Inferior parietal cortex (tissue), 1 donor: ENCODE data around the gene PSME4.
"Not testable (repeated sequence)": the region's sequence is repeated elsewhere in the genome, so short reads cannot be mapped to it uniquely, and the experiment has no call there.

Experiments used
- DNase-seq: peaks from one replicate; pipeline ENCODE4 v3.0.0-alpha.2; 2016; ENCODE audit errors: extremely low spot score

Gene PSME4

DNA sequence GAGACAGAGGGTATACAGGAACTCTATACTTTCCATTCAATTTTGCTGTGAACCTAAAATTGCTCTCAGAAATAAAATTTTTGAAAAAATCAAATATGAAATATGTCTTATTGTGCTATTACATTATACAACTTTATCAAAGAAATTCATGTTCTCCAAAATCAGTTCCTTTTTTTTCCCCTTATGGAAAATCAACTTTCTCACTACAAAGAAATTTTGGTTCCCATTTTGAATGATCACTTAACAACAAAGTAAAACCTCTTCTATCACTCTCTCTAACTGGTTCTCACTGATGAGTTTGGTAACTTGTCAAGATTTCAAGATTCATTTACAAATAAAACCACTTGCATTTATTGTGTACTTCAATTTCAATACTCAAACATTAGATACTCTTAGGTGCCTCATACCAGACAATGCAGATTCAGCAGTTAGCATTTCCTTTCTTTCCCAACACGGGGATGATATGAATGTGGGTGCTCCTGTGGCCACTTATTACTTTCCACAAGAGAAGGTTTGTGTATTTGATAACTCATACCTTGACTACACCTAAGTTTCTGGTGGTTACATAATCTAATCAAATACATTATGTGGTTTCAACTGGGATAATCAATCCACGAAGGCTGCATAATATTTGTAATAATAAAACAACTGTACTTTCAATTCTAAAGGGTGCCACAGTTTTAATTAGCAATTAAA, 6.4 kb downstream of the PSME4 start:
- DNase-seq: no peak

DNA sequence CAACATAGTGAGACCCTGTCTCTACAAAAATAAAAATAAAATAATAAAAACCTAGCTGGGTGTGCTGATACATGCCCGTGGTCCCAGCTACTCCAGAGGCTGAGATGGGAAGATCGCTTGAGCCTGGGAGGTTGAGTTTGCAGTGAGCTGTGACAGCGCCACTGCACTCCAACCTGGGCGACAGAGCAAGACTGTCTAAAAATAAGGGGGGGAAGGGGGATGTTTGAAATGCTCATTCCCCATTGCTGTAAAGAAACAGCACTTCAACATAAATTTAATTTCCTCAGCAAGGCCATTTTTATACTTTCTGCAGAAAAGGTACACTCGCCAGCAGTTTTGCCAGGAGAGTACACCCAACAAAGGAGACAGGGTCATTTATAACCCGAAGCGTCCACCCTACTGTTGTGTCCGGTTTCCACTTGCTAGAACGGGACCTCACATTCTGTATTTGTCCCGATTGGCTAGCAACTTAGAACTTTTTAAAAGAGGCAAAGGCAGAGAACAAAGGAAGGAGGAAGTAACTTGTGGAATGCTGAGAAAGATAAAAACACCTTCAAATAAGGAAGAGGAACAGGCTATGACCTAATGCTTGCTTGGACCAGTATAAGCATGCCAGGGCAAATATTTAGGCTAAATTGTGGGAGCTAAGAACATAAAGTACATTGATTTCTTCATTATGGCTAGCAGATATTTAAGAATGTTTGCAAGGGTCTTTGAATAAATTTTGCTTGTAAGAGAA, 9.1 kb downstream of the PSME4 start:
- not testable (repeated sequence) for DNase-seq

DNA sequence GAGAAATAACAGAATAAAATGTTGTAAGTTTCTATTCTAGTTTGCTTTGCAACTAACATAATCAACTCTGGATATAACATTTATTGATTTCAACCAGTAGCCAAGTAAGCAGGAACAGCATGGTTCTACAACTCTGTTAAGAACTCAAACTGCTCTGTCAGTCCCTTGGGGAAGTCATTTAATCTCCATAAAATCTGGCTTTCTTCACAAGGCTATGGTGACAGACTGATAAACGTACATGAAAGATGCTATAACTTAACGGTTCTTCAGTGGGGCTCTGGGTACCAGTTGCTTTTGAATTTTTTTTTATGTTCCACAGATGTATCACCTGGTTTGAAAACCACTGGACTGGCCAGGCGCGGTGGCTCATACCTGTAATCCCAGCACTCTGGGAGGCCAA, 10.3 kb downstream of the PSME4 start:
- no peak for DNase-seq

DNA sequence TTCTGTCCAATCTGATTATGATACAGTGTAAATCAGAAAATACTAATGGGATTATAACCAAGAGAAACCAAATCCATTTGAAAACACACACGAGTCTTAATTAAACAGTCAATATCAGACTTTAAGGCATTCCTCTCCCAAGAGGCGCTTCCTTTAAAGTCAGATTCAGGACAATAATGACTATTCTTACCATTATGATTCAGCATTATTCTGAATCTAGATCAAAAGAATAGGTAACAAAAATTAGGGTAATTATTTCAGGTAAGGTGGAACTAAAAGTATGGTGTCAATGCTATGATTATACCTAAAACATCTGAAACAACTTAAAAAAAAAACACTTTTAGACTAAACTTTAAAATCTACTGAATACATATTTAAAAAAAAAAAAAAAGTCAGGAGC, 12.3 kb downstream of the PSME4 start:
- DNase-seq: no peak

DNA sequence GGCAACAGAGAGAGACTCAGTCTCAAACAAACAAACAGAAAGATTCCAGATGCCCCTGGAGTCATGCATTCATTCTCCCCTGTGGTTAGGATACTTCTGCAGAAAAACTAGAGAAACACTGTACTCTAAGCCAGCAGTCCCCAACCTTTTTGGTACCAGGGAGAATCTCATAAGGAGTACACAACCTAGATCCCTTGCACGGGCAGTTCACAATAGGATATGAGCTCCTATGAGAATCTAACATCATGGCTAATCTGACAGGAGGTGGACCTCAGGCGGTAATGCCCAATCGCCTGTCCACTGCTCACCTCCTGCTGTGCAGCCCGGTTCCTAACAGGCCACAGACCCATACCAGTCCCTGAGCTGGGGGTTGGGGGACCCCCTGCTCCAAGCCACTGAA, 18.3 kb downstream of the PSME4 start:
- DNase-seq: no peak

DNA sequence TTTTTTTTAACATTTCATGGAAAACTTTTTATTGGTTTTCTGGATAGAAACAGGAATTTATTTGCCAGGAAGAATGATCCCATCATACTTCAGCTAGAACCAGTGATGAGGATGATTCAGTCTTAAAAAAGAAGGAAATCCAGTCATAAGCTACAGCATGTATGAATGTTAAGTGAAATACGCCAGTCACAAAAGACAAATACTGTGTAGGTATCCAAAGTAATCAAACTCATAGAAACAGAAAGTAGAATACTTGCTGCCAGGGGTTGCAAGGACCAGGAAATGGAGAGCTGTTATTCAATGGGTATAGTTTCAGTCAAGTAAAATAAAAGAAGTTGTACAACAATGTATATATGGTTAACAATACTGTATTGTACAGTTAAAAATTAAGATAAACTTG, 21.3 kb downstream of the PSME4 start:
- no peak for DNase-seq

DNA sequence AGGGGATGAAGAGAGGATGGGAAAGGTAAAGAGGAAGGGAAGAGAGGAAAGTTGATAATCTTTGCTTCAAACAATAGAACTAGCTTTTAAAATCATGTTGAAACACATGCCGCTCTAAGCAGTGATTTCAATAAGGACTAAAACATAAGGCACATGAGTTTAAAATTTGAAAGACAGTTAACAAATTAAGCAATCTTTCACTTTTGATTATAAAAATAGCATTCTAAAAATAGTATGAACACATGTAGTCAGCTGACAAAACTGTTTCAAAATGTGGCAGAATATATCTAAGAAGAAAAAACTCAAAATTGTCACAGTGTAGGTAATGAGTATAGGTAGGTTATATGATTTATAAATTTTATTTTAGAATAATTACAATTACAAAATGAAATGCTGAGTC, 25.3 kb downstream of the PSME4 start:
- DNase-seq: no peak

DNA sequence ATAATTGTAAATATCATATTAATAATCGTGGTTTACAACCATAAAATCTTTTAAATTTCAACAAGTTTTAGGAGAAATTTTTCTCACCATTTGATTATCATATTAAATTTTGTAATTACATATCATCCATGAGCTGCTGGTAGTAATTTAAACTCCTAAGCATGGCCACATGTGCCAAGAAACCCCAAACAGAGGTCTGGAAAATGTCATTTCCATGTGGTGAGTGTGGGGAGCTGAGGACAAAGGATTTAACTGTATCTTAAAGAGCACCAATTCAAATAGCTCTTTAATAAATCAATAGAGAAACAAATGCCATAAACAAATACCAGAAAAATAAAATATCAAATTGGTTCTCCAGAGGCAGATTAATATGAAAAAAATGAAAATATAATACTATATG, 26.3 kb downstream of the PSME4 start:
- DNase-seq: no peak

DNA sequence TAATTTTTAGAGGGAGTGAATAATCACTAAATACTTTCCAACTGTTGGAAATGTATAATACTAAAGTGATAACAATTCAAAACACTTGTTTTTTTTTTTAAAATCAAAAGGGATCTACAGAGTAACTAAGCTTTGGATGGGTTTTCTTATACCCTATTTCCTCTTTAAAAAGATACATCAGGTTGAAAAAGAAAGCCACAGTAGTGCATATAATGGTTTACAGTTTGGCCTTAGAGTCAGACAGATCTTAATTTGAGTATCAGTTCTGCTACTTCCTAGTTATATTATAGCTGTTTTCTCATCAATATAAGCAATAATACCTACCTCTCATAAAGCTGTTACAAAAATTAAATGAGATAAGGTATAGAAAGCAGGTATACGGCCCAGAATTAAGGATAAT, 28.5 kb downstream of the PSME4 start:
- no peak for DNase-seq

DNA sequence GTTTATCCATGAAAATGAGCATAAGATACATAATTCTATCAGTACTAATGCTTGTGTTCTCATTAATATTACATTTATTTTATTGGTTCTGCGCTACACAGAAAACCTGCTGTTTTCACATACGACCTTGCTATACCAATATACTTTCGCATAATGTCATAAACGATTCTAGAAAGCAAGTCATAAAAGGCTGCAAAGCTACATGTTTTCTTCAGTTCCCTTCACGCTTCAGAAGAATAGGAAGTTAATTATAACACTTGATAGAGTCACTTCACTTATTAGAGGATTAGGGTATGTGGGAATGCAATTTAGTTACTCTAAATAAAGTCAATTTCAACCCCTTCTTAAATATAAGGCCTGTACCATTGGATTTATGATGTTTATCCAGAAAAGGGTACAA, 29.0 kb downstream of the PSME4 start:
- DNase-seq: no peak

DNA sequence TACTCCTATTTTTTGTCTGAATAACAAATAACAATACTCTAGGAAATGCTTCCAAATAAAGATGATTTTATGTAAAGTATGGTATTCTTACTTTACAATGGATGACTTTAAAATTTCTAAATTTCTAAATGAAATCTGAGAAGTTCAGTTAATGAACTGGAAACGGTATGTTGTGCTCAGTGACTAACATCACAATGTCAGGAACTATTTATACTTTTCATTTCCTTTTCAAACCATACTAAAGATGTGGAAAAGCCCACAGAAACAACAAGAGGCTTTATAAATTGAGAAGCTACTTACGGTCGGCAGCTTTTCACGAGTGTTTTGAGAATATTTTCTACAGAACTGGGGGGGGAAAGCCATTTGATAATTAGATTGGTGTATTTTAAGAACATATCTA, 31.1 kb downstream of the PSME4 start:
- no peak for DNase-seq

DNA sequence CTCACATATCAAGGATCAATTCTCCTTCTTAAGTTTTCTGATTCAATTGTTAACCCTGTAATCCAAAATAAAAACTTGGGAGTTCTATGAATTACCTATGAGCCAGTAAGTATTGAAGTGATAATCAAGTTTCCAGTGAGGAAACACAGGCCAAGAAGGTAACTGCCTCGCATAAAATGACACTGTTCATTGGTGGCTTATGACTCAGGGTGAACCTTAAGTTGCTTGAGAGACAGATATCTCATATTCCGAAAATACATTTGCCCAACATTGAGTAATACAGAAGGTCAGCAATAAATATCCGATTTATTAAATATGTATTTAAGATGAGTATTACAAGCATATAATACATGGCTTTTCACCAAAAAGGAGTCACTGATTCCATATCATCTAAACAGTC, 31.9 kb downstream of the PSME4 start:
- no peak for DNase-seq

DNA sequence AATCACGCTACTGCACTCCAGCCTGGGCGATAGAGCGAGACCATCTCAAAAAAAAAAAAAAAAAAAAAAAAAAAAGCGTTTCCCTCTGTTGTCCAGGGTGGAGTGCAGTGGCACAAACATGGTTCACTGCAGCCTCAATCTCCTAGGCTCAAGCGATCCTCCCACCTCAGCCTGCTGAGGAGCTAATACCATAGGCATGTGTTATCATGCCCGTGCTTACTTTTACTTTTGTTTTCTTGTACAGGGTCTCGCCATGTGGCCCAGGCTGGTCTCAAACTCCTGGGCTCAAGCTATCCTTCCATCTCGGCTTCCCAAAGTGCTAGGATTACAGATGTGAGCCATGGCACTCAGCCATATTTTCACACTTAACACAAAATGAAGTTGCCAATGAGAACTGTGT, 37.5 kb downstream of the PSME4 start:
- DNase-seq: no peak

DNA sequence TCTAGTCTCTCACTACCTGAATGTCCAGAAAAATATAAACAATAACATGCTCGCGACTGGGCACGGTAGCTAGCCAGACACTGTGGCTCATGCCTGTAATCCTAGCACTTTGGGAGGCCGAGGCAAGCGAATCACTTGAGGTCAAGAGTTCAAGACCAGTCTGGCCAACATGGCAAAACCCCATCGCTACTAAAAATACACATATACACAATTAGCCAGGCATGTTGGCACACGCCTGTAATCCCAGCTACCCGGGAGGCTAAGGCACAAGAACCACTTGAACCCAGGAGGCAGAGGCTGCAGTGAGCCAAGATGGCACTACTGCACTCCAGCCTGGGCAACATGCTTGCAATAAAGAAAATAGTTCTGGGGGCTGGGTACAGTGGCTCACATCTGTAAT, 44.5 kb downstream of the PSME4 start:
- not testable (repeated sequence) for DNase-seq

DNA sequence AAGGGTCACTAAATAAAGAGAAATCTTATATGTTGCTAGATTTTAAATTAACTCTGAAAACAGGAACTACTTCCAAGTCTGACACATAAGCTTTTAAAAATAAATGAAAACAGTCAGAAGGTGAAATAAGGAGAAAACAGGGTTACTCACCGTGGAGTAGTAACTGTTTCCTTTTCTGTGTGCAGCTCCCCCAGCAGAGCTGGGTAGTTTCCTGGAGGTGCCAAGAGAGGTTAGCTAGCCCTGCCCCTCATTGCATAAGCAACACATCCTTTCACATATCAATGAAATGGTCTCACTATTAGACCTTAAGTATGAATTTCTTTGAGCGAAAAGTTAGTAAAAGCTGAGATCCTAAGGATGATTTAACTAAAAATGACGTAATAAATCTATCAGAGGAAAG, 57.1 kb downstream of the PSME4 start:
- no peak for DNase-seq

DNA sequence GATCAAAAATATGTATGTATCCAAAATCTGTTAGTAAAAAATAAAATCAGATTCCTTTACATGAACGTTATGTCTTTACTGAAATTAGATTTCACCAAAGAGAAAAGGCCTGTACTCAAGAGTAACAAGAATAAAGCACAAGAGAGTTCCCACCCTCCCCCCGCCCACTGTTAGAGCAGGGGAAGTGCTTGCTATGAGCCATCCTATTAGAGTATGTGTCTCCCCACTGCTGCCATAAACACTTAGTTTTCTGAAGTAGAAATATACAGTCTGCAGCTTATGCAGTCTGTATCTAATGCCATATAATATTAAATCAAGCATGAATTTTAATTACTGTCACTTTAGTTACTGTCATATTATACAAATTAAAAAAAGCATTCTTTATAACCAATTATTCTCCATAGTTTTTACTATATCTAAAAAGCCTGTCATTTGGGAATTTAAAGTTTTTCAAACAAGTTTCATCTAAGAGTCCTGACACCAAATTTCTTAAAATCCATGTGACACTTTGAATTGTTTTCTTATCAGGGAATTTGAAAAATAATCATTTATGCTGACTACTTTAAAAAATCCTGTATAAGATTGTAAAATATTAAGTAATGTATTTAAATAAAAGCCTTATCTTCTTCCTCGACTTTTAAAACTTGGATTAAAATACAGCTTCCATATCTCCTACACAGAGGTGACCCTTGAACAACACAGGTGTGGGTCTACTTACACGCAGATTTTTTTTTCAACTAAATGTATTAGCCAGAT, 59.2 kb downstream of the PSME4 start:
- DNase-seq: no peak

DNA sequence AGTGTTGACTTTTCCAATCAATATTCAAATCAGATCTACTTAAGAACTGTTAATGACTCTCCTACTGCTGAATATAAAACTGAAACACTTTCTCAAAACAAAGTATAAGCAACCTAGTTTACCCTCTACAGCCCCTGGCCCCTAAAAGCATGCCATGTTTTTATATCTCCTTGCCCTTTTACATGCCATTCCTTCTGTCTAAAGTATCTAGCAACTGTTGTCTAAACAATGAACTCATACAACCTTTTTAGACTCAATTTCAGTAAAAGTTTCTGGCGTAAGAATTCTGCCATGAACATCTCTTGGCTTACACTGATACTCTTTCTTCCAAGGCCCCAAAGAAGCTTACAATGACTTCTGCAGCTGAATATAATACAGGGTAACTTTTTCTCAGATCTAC, 63.2 kb downstream of the PSME4 start:
- no peak for DNase-seq

DNA sequence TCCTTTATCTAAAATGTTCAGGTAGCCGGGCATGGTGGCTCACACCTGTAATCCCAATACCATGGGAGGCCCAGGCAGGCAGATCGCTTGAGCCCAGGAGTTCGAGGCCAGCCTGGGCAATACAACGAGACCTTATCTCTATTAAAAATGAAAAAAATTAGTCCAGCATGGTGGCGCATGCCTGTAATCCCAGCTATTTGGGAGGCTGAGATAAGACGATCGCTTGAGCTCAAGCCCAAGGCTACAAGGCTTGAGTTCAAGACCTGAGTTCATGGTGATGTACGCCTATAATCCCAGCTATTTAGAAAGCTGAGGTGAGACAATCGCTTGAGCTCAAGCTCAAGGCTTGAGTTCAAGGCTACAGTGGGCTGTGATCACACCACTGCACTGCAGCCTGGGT, 65.4 kb downstream of the PSME4 start:
- no peak for DNase-seq

DNA sequence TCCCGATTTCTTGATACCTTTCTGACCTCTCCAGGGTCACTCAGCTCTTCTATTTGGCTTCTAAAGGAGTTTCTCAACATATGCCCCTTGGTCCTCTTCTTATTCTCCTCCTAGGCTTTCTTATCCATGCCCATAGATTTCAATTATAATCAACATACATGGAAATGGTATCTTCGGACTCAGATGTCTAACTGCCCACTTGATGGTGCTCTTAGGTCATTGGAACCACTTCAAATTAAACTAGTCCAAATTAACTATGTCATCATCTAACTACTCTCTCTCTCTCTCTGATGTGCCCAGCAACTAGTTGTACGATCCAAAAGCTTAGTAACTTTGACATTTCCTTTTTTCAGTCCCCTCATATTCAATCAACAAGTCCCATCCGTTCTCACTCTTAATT, 67.8 kb downstream of the PSME4 start:
- no peak for DNase-seq

DNA sequence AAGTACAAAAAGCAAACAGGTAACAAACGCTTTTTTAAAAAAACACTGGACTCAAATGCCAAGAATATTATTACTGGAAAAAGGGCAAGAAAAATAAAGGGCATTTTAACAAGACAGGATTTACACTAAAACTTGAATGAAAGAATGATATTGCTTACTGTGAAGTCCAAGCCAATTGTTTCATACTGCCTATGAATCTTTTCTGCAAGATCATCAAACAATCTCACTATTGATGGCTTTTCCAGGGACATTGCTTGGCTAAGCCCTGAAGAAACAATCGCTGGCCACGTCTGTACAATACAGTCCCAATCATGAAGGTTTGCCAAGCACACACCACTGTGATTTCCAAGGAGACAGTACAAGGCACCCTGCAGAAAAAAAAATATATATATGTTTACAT, 69.6 kb downstream of the PSME4 start:
- DNase-seq: no peak

DNA sequence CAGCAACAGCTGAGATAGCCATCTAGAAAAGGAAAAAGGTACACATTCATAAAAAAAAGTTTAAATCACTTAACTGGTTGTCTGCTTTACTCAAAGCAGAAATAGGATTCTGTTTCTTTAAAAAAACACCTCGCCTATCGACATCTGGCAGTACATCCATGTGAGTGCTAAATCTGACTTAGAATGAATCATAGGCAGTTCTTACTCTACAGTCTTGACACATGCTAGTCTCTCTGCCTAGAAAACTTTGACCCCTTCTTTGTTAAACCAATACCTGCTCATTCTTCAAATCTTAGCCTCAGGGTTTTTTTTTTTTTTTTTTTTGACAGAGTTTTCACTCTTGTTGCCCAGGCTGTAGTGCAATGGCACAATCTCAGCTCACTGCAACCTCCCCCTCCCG, 73.9 kb downstream of the PSME4 start:
- DNase-seq: peak; percentile 34

DNA sequence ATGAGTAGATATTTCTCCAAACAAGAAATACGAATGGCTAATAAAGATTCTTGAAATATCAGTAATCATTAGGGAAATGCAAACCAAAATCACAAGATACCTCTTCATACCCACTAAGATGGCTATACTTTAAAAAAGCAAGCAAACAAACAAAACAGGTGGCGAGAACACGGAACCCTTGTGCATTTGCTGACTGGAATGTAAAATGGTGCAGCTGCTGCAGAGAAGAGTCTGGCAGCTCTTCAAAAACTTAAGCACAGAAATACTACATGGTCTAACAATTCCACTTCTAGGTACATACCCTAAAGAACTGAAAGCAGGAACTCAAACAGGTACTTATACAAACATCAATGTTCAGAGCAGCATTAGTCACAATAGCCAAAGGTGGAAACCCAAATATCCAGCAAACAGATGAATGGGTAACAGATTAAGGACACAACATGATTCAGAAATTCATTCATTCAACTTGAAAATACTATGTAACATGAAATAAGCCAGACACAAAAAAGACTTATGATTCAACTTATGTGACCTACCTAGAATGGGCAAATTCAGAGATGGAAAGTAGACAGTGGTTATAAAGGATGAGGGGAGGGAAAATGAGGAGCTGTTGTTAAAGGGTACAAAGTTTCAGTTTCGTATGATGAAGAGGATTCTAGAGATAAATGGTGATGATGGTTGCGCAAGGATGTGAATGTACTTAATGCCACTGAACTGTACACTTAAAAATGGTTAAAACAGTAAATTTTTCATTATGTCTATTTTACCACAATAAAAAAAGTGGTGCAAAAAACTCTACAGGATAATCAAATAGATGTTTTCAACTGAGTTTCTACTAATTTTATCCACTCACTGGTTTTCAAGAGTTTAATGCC, 84.2 kb downstream of the PSME4 start:
- DNase-seq: no peak
